Osteoblast (primary cell): ENCODE results near the gene NKAIN2. TPM values are rescaled to one million over a fixed set of nuclear protein-coding genes. Genes with fewer than 3 reads are reported as not detected.

Source experiments
- DNase-seq: peaks from one replicate; pipeline ENCODE4 v3.0.0; 2011; ENCODE audit warnings: low spot score, mixed read lengths; ENCODE audit not compliant: insufficient read length; ENCODE audit errors: missing footprints
- H2AFZ ChIP-seq: 2 replicates; pipeline ENCODE4 v1.6.0; 2011; ENCODE audit warnings: mild to moderate bottlenecking, low read length
- H3K27ac ChIP-seq: 2 replicates; pipeline ENCODE4 v1.5.1; 2011; ENCODE audit warnings: mild to moderate bottlenecking, low read depth, low read length, moderate library complexity
- H3K27me3 ChIP-seq: 2 replicates; pipeline ENCODE4 v1.6.0; 2012; ENCODE audit warnings: mild to moderate bottlenecking, control low read depth, inconsistent platforms, low read length, moderate library complexity; ENCODE audit not compliant: insufficient read depth
- H3K36me3 ChIP-seq: 2 replicates; pipeline ENCODE4 v1.5.1; 2011; ENCODE audit warnings: mild to moderate bottlenecking, low read length, control low read depth, moderate library complexity; ENCODE audit not compliant: insufficient read depth
- H3K4me1 ChIP-seq: 2 replicates; pipeline ENCODE4 v1.5.1; 2011; ENCODE audit warnings: mild to moderate bottlenecking, low read length, control low read depth, moderate library complexity; ENCODE audit not compliant: insufficient read depth
- H3K4me2 ChIP-seq: 2 replicates; pipeline ENCODE4 v1.6.0; 2011; ENCODE audit warnings: mild to moderate bottlenecking, low read length; ENCODE audit not compliant: insufficient read depth
- H3K4me3 ChIP-seq: fragments of 200-600 bp; sonication (generic); 3 replicates; pipeline ENCODE4 v1.5.1; 2012; ENCODE audit warnings: mild to moderate bottlenecking, low read length, inconsistent platforms; ENCODE audit not compliant: insufficient read depth
- H3K79me2 ChIP-seq: 2 replicates; pipeline ENCODE4 v1.6.0; 2012; ENCODE audit warnings: mild to moderate bottlenecking, low read length, control low read depth, inconsistent platforms; ENCODE audit not compliant: insufficient read depth
- H3K9me3 ChIP-seq: 2 replicates; pipeline ENCODE4 v1.5.1; 2011; ENCODE audit warnings: low read depth, low read length, control low read depth
- H4K20me1 ChIP-seq: 2 replicates; pipeline ENCODE4 v1.6.0; 2012; ENCODE audit warnings: mild to moderate bottlenecking, low read length, control low read depth; ENCODE audit not compliant: insufficient read depth
- total RNA-seq: library from RNA; depleted of rRNA; stranded (reverse); fragments of >200 nt; gene quantifications from 2 replicates; pipeline ENCODE4 v1.2.3, GENCODE V29; 2012
- TF ChIP-seq, protein P1 (sequence below): IDR thresholded peaks from 2 replicates; pipeline ENCODE4 v1.5.1; 2011; ENCODE audit warnings: mild to moderate bottlenecking, low read depth, low read length, moderate library complexity; ENCODE audit errors: extremely low read depth

NKAIN2 gene
- total RNA-seq, 1 donor, result under 0.01 TPM

DNA sequence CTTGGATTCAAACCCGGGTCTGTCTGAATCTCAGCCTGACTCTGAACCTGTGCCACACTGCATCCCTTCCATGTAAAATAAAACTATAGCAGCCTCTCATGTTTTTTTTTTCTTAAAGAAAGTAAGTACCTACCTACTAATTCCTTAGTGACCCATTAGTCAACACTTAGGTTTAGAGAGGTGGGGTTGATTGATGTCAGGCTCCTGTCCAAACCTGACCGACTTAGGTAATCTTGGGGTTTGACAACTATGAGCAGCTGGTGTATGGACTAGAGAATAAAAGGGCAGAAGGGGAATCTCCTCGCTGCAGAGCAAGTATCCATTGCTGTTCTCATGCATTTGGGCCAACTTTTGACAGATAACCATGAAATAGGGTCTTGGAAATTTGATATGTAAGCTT is 6.5 kb downstream of the NKAIN2 start:
- Histone ChIP-seq H3K27me3 (peaks cover under 1% of the 10 kb centered on the region), H3K36me3 (no peaks in the 10 kb centered on the region), H2AFZ (no peak overlapping the region), H3K4me2 (no peak overlapping the region), H3K9me3 (no peaks in the 10 kb centered on the region), H3K4me3 (no peak overlapping the region), H4K20me1 (no peaks in the 10 kb centered on the region), H3K27ac (no peak overlapping the region), H3K4me1 (no peaks in the 10 kb centered on the region), H3K79me2 (no peaks in the 10 kb centered on the region)
- TF ChIP-seq, protein P1, sequence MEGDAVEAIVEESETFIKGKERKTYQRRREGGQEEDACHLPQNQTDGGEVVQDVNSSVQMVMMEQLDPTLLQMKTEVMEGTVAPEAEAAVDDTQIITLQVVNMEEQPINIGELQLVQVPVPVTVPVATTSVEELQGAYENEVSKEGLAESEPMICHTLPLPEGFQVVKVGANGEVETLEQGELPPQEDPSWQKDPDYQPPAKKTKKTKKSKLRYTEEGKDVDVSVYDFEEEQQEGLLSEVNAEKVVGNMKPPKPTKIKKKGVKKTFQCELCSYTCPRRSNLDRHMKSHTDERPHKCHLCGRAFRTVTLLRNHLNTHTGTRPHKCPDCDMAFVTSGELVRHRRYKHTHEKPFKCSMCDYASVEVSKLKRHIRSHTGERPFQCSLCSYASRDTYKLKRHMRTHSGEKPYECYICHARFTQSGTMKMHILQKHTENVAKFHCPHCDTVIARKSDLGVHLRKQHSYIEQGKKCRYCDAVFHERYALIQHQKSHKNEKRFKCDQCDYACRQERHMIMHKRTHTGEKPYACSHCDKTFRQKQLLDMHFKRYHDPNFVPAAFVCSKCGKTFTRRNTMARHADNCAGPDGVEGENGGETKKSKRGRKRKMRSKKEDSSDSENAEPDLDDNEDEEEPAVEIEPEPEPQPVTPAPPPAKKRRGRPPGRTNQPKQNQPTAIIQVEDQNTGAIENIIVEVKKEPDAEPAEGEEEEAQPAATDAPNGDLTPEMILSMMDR, result no peak
- no peak for DNase-seq

DNA sequence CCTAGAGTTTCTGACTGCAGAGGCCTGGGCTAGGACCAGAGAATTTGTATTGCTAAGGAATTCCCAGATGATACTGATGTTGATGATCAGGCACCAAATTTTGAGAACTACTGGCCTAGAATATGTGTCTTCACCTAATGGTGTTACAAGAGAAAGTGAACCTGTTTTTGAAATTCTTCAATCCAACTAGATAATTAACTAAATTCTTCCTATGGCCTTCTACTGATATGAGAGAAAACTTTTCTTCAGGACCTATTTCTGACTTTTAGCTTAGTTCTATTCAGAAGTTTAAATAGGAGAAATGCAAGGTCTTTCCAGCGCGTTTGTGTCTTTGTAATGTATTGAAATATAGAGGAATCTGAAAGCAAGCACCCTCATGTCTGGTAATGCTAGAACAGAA is 7.3 kb downstream of the NKAIN2 start:
- H3K79me2 ChIP-seq, result no peaks in the 10 kb centered on the region
- no peaks in the 10 kb centered on the region for H4K20me1 ChIP-seq
- no peaks in the 10 kb centered on the region for H3K36me3 ChIP-seq
- no peak overlapping the region for H3K27ac ChIP-seq
- no peaks in the 10 kb centered on the region for H3K27me3 ChIP-seq
- no peaks in the 10 kb centered on the region for H3K9me3 ChIP-seq
- H3K4me3 ChIP-seq, result no peak overlapping the region
- H2AFZ ChIP-seq, result no peak overlapping the region
- TF ChIP-seq, protein P1, result no peak
- H3K4me2 ChIP-seq, result no peak overlapping the region
- H3K4me1 ChIP-seq, result no peaks in the 10 kb centered on the region
- DNase-seq, result no peak

DNA sequence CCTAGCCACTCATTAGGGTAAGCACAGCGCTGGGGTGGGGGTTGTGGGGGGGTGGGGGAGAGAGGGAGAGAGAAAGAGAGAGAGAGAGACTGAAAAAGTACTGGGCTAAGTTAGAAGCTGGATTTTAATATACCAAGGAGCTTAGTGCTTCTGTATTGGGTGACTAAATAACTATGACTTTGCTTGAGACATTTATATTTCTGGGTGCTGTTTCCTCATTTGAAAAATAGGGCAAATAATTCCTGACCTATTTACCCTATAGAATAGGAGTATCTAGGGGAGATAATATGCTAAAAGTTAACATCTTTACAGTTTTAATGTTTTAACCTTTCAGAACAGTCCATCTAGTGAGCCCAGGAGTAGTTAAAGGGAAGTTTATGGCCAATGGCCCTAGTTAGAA is 7.7 kb downstream of the NKAIN2 start:
- H3K27ac ChIP-seq, result no peak overlapping the region
- no peaks in the 10 kb centered on the region for H3K9me3 ChIP-seq
- no peaks in the 10 kb centered on the region for H3K4me1 ChIP-seq
- no peaks in the 10 kb centered on the region for H3K27me3 ChIP-seq
- TF ChIP-seq, protein P1, result no peak
- no peak overlapping the region for H3K4me3 ChIP-seq
- no peaks in the 10 kb centered on the region for H3K36me3 ChIP-seq
- no peak overlapping the region for H2AFZ ChIP-seq
- no peak for DNase-seq
- H3K79me2 ChIP-seq, result no peaks in the 10 kb centered on the region
- no peak overlapping the region for H3K4me2 ChIP-seq
- H4K20me1 ChIP-seq, result no peaks in the 10 kb centered on the region

DNA sequence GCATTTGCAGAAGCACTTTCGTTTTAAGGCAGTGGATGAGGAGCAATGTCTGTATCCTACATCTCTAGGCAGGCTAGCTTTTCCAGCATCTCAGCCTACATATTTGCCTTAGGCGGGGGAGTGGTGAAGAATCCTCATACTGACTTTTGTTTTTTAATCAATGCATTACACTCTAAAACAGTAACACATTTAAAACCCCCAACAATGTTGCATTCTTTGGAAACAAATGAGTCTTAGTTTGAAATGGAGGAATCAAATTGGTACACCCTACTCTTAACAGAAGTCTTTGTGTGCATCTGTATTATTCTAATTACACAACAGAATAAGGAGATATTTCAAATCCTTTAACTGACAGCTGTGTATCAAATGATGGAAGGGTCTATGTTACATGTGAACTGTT is 9.0 kb downstream of the NKAIN2 start:
- no peak overlapping the region for H2AFZ ChIP-seq
- no peaks in the 10 kb centered on the region for H4K20me1 ChIP-seq
- no peaks in the 10 kb centered on the region for H3K36me3 ChIP-seq
- no peak overlapping the region for H3K4me3 ChIP-seq
- no peaks in the 10 kb centered on the region for H3K4me1 ChIP-seq
- H3K27me3 ChIP-seq, result no peaks in the 10 kb centered on the region
- H3K9me3 ChIP-seq, result no peaks in the 10 kb centered on the region
- TF ChIP-seq, protein P1, result no peak
- no peak for DNase-seq
- H3K27ac ChIP-seq, result no peak overlapping the region
- no peak overlapping the region for H3K4me2 ChIP-seq
- no peaks in the 10 kb centered on the region for H3K79me2 ChIP-seq
